Heart right ventricle (tissue), 16 donors: Measurements from ENCODE around the gene HNRNPL. TPM values are rescaled to one million over a fixed set of nuclear protein-coding genes. Genes with fewer than 3 reads are reported as not detected.

Source experiments
- ATAC-seq, 8 donors: fragments of 200-7000 bp; cut with Tn5 transposase; one replicate each; pipeline ENCODE4 v1.9.1; 2020; ENCODE audit warnings: mild to moderate bottlenecking in 8 of 8, moderate library complexity in 8 of 8, moderate number of reproducible peaks in 1 of 8
- DNase-seq, 2 donors: peaks; one replicate each; pipeline ENCODE4 v3.0.0-alpha.2; 2020
- H3K27ac ChIP-seq, 10 donors: fragments of 200-600 bp; sonication (generic) in 2 of 10; one replicate each; pipeline versions ENCODE4 v1.5.0 to v1.8.0; 2020 to 2022; ENCODE audit warnings: mild to moderate bottlenecking in 3 of 10
- H3K27me3 ChIP-seq, 7 donors: fragments of 200-600 bp; one replicate each; pipeline ENCODE4 v1.8.0; 2021 to 2022; ENCODE audit warnings: mild to moderate bottlenecking in 2 of 7
- H3K36me3 ChIP-seq, 9 donors: fragments of 200-600 bp; sonication (generic) in 1 of 9; one replicate each; pipeline versions ENCODE4 v1.5.0 to v1.8.0; 2020 to 2022; ENCODE audit warnings: mild to moderate bottlenecking in 2 of 9
- H3K4me1 ChIP-seq, 9 donors: fragments of 200-600 bp; sonication (generic) in 1 of 9; one replicate each; pipeline versions ENCODE4 v1.5.0 to v1.8.0; 2020 to 2022; ENCODE audit warnings: mild to moderate bottlenecking in 4 of 9
- H3K4me3 ChIP-seq, 10 donors: fragments of 200-600 bp; sonication (generic) in 2 of 10; one replicate each; pipeline versions ENCODE4 v1.5.0 to v1.8.0; 2020 to 2022; ENCODE audit warnings: mild to moderate bottlenecking in 7 of 10, moderate library complexity in 2 of 10
- H3K9me3 ChIP-seq, 11 donors: fragments of 200-600 bp in 10 of 11; sonication (generic) in 2 of 11; one replicate each; pipeline versions ENCODE4 v1.5.0 to v1.8.0; 2013 to 2022; ENCODE audit warnings: mild to moderate bottlenecking in 2 of 11, control low read depth in 1 of 11, moderate library complexity in 1 of 11
- CTCF ChIP-seq, 9 donors: fragments of 200-600 bp; sonication (generic) in 2 of 9; IDR thresholded peaks; one replicate each; pipeline versions ENCODE4 v1.5.0 to v1.8.0; 2021 to 2022; ENCODE audit warnings: antibody characterized with exemption in 9 of 9, mild to moderate bottlenecking in 5 of 9, moderate library complexity in 1 of 9
- WGBS, 2 donors: extraction: QIAGEN DNeasy Blood & Tissue Kit; methylation state at CpG; one replicate each; pipeline ENCODE4 v1.1.7; 2013; ENCODE audit warnings: inconsistent platforms in 1 of 2; 5-methylcytosine and 5-hydroxymethylcytosine counted together
- intact Hi-C, 10 donors: fragments of 100-400 bp; cut with DNase I; formaldehyde crosslinking; loops; one replicate each; pipeline versions ENCODE4 v1.11.1 to v1.14.2; 2022
- polyA plus RNA-seq, 2 donors: library from polyadenylated mRNA; stranded (reverse); fragments of 200-250 nt; gene quantifications; one replicate each; pipeline ENCODE4 v1.2.3, GENCODE V29; 2013
- total RNA-seq, 10 donors: library from RNA; stranded (reverse); fragmentation: NEBNext Ultra II Directional in 3 of 10; extraction: Animal tissue kit (Norgen Biotek cat#: 25700) in 3 of 10; gene quantifications; one replicate each; pipeline versions ENCODE4 v1.2.1 to v1.2.4, GENCODE V29; 2021 to 2023
- donor health status: Arrhythmogenic right ventricular cardiomyopathy.
- donor health status: ischemic (EF 13 %, LVEDD 7.1; RV severe dilation, severe dysfunction).
- donor health status: healthy with polysubstance abuse.
- donor health status: DM: no; HTN: yes; CAD: no.
- donor health status: DM: no; HTN: no; CAD: no.
- donor health status: ischemic (EF 25% LVEDD 6.9; RV normal size, moderate dysfunction).
- donor health status: ischemic (EF 25% LVEDD 5.7; RV mildly dilated, moderate dysfunction).
- donor health status: healthy.
- donor health status: DM: yes; HTN: yes; CAD: no.
- donor health status: Ischemic cardiomyopathy.
- donor health status: ischemic (EF 35%, LVEDD 5.7; RV mildly dilated, moderate dysfunction).
- donor health status: nonischemic (EF 11% LVEDD 7.7; RV severe dilation, severe dysfunction).
- donor health status: DM: yes; HTN: yes; CAD: no.
- donor health status: PGD.
- donor health status: ischemic (EF 29% LVEDD 5.4; RV normal size, mild dysfunction).
- donor health status: nonischemic (EF 23%, LVEDD 6.1; RV moderate dilation, normal function).

HNRNPL gene
- total and polyA plus RNA-seq, 12 donors: 130 to 196 (median 170) TPM

- peaks cover 8 to 90% (median 76%) of the 10 kb centered on the region in 9 donors for H3K36me3 ChIP-seq
- peak overlapping the region in 2 of 10 donors; percentile 8 to 40 for H3K27ac ChIP-seq
- ATAC-seq (no peak), DNase-seq (no peak)
- no peak for TF ChIP-seq CTCF (IDR thresholded peaks at IDR 0.05)
- H3K9me3 ChIP-seq: no peaks in the 10 kb centered on the region
- WGBS, 2 donors: 82 to 85% methylated on average over 19 of the region's 19 CpGs
- peaks cover 0 to 26% (median 14%) of the 10 kb centered on the region in 9 donors for H3K4me1 ChIP-seq
- intact Hi-C loops: loop anchor here in 4 of 10 donors (10.0 kb wide), 4 partner anchors 114 to 204 kb away; partner anchors contain the start of gene ACTN4 (in 1 of the 4)
- H3K4me3 ChIP-seq: no peak overlapping the region
- no peaks in the 10 kb centered on the region for H3K27me3 ChIP-seq
Measured at GRCh38 chr19:38838208-38838985, 11.4 kb downstream of the HNRNPL start.

- H3K27ac ChIP-seq: peak overlapping the region in 1 of 10 donors; percentile 8
- H3K4me3 ChIP-seq: no peak overlapping the region
- no peak for TF ChIP-seq CTCF (IDR thresholded peaks at IDR 0.05)
- intact Hi-C loops: loop anchor here in 4 of 10 donors (10.0 kb wide), 4 partner anchors 113 to 203 kb away; partner anchors contain the start of gene ACTN4 (in 1 of the 4)
- 87 to 94% methylated on average over 7 of the region's 7 CpGs for WGBS, 2 donors
- peaks cover 0 to 23% (median 14%) of the 10 kb centered on the region in 9 donors for H3K4me1 ChIP-seq
- H3K36me3 ChIP-seq: peaks cover 8 to 83% (median 69%) of the 10 kb centered on the region in 9 donors
- ATAC-seq (no peak), DNase-seq (no peak)
- no peaks in the 10 kb centered on the region for H3K9me3 ChIP-seq
- no peaks in the 10 kb centered on the region for H3K27me3 ChIP-seq
Measured at GRCh38 chr19:38837656-38838121, 12.1 kb downstream of the HNRNPL start.

GRCh38 chr19:38836983-38837626 lies 12.7 kb downstream of the HNRNPL start:
- Histone ChIP-seq H3K4me3 (no peak overlapping the region), H3K4me1 (peaks cover 0 to 29% (median 20%) of the 10 kb centered on the region in 9 donors), H3K9me3 (no peaks in the 10 kb centered on the region), H3K27ac (no peak overlapping the region), H3K36me3 (peaks cover 8 to 77% (median 63%) of the 10 kb centered on the region in 9 donors), H3K27me3 (no peaks in the 10 kb centered on the region)
- intact Hi-C loops: loop anchor here in 4 of 10 donors (10.0 kb wide), 4 partner anchors 112 to 202 kb away; partner anchors contain the start of gene ACTN4 (in 1 of the 4)
- peak in 1 of 8 donors; percentile 6 for ATAC-seq
- no peak for TF ChIP-seq CTCF (IDR thresholded peaks at IDR 0.05)
- no peak for DNase-seq
- WGBS, 2 donors: 73 to 78% methylated on average over 6 of the region's 6 CpGs
